Psoas muscle (tissue), 8 donors: ENCODE results near the gene PKD2. TPM values are rescaled to one million over a fixed set of nuclear protein-coding genes. Genes with fewer than 3 reads are reported as not detected.
A peak's percentile ranks its signal among the peaks of the same experiment; 100 is the strongest.

Source experiments
- ATAC-seq, 4 donors: fragments of 200-7000 bp; cut with Tn5 transposase; one replicate each; pipeline ENCODE4 v1.9.1; 2020; ENCODE audit warnings: moderate library complexity in 3 of 4, mild to moderate bottlenecking in 2 of 4
- DNase-seq, 2 donors: peaks; one replicate each; pipeline ENCODE4 v3.0.0-alpha.2; 2020
- H3K27ac ChIP-seq: fragments of 200-600 bp; one replicate; pipeline ENCODE4 v1.8.0; 2022
- H3K27me3 ChIP-seq, 3 donors: fragments of 200-600 bp in 1 of 3; one replicate each; pipeline versions ENCODE4 v1.6.1 to v1.8.0; 2013 to 2022; ENCODE audit warnings: low read length in 2 of 3, mild to moderate bottlenecking in 2 of 3, moderate library complexity in 1 of 3; ENCODE audit not compliant: insufficient read depth in 3 of 3
- H3K36me3 ChIP-seq, 2 donors: fragments of 200-600 bp in 1 of 2; one replicate each; pipeline versions ENCODE4 v1.6.1 to v1.8.0; 2013 to 2022; ENCODE audit warnings: low read depth in 1 of 2, mild to moderate bottlenecking in 1 of 2, moderate library complexity in 1 of 2; ENCODE audit not compliant: insufficient read depth in 1 of 2
- H3K4me1 ChIP-seq: fragments of 200-600 bp; one replicate; pipeline ENCODE4 v1.8.0; 2022
- H3K4me3 ChIP-seq: fragments of 200-600 bp; one replicate; pipeline ENCODE4 v1.8.0; 2022; ENCODE audit warnings: mild to moderate bottlenecking
- H3K9me3 ChIP-seq: fragments of 200-600 bp; one replicate; pipeline ENCODE4 v1.8.0; 2022
- CTCF ChIP-seq: fragments of 200-600 bp; IDR thresholded peaks from one replicate; pipeline ENCODE4 v1.8.0; 2022; ENCODE audit warnings: antibody characterized with exemption
- WGBS, 3 donors: extraction: QIAGEN DNeasy Blood & Tissue Kit; methylation state at CpG; one replicate each; pipeline versions ENCODE4 v1.1.6 to v1.1.7; 2013; 5-methylcytosine and 5-hydroxymethylcytosine counted together
- intact Hi-C, 2 donors: fragments of 100-400 bp; cut with DNase I; formaldehyde crosslinking; loops; one replicate each; pipeline versions ENCODE4 v1.11.0 to v1.14.2; 2022
- polyA plus RNA-seq, 3 donors: library from polyadenylated mRNA; stranded (reverse); fragments of 200-250 nt; gene quantifications; one replicate each; pipeline ENCODE4 v1.2.3, GENCODE V29; 2013
- total RNA-seq, 4 donors: library from RNA; stranded (reverse); fragmentation: NEBNext Ultra II Directional in 2 of 4; extraction: Animal tissue kit (Norgen Biotek cat#: 25700) in 2 of 4; gene quantifications; one replicate each; pipeline versions ENCODE4 v1.2.1 to v1.2.4, GENCODE V29; 2021 to 2023
- donor health status: healthy with polysubstance abuse.
- donor health status: DM: no; HTN: no; CAD: no; lungs with moderate emphysema.
- donor health status: Bipolar disorder and iron deficiency.
- donor health status: healthy.
- donor health status: DM: yes; HTN: yes; CAD: no.
- donor health status: DM: no; HTN: no; CAD: no.
- donor health status: DM: no; HTN: no; CAD: no.
- donor health status: DM: yes; HTN: yes; CAD: no.

PKD2 gene
- total and polyA plus RNA-seq, 7 donors = 2.1 to 8.3 (median 2.9) TPM

GRCh38 chr4:88062843-88063242 is 55.4 kb downstream of the PKD2 start:
- Histone ChIP-seq H3K4me3 (no peak overlapping the region), H3K9me3 (no peaks in the 10 kb centered on the region), H3K36me3 (peaks cover 0 to 62% of the 10 kb centered on the region in 2 donors), H3K4me1 (no peaks in the 10 kb centered on the region), H3K27me3 (no peaks in the 10 kb centered on the region), H3K27ac (no peak overlapping the region)
- no peak for DNase-seq
- WGBS, 3 donors = 96 to 98% (median 98%) methylated on average over 1 of the region's 1 CpG
- no peak for TF ChIP-seq CTCF
- peak in 3 of 4 donors; percentile 42 to 71 (median 66) for ATAC-seq
- intact Hi-C loops = no loop called here

DNA sequence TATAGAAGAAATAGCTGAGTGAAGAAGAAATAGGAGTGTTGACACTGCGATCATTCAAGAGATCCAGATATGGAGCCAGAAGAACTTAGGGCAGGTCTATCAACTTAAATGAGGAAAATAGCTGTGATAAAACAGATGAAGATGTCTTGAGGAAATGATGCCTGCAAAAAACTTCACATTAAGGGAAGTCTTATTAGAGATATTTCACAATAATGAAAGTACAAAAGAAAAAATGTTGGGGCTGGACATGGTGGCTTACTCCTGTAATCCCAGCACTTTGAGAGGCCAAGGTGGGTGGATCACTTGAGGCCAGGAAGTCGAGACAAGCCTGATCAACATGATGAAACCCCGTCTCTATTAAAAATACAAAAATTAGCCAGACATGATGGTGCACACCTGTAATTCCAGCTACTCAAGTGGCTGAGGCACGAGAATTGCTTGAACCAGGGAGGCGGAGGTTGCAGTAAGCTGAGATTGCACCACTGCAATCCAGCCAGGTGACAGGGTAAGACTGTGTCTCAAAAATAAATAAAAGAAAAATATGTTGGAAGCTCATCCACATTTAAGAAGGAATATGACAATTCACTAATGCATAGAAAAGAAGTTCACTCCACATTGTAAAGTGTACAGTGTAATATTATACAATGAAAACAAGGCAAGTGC is 56.3 kb downstream of the PKD2 start:
- intact Hi-C loops = no loop called here
- 88 to 91% (median 88%) methylated on average over 5 of the region's 5 CpGs for WGBS, 3 donors
- H3K9me3 ChIP-seq = peaks cover 8% of the 10 kb centered on the region
- no peaks in the 10 kb centered on the region for H3K4me1 ChIP-seq
- no peaks in the 10 kb centered on the region for H3K27me3 ChIP-seq
- H3K4me3 ChIP-seq = no peak overlapping the region
- ATAC-seq (no peak), DNase-seq (no peak)
- peaks cover 0 to 68% of the 10 kb centered on the region in 2 donors for H3K36me3 ChIP-seq
- no peak for TF ChIP-seq CTCF
- no peak overlapping the region for H3K27ac ChIP-seq

- TF ChIP-seq CTCF = no peak
- Histone ChIP-seq H3K4me1 (no peaks in the 10 kb centered on the region), H3K36me3 (peaks cover 0 to 74% of the 10 kb centered on the region in 2 donors), H3K27me3 (no peaks in the 10 kb centered on the region), H3K9me3 (peaks cover 8% of the 10 kb centered on the region), H3K4me3 (no peak overlapping the region), H3K27ac (no peak overlapping the region)
- WGBS, 3 donors = 85 to 96% (median 86%) methylated on average over 6 of the region's 6 CpGs
- DNase-seq (no peak), ATAC-seq (no peak)
- intact Hi-C loops = no loop called here
Observed at GRCh38 chr4:88064410-88064809, 57.0 kb downstream of the PKD2 start.

GRCh38 chr4:88070031-88070430 is 62.6 kb downstream of the PKD2 start:
- H3K27me3 ChIP-seq = no peaks in the 10 kb centered on the region
- DNase-seq (no peak), ATAC-seq (no peak)
- no peak overlapping the region for H3K27ac ChIP-seq
- no peak overlapping the region for H3K4me3 ChIP-seq
- H3K36me3 ChIP-seq = peaks cover 6 to 75% of the 10 kb centered on the region in 2 donors
- intact Hi-C loops = no loop called here
- no peaks in the 10 kb centered on the region for H3K4me1 ChIP-seq
- no peak for TF ChIP-seq CTCF
- 100% methylated on average over 1 of the region's 1 CpG for WGBS, 3 donors
- peaks cover 20% of the 10 kb centered on the region for H3K9me3 ChIP-seq

GRCh38 chr4:88075336-88075735 is 67.9 kb downstream of the PKD2 start:
- ATAC-seq (no peak), DNase-seq (no peak)
- no peak for TF ChIP-seq CTCF
- Histone ChIP-seq H3K4me3 (no peak overlapping the region), H3K9me3 (peaks cover 12% of the 10 kb centered on the region), H3K27ac (no peak overlapping the region), H3K27me3 (no peaks in the 10 kb centered on the region), H3K36me3 (peaks cover 6 to 56% of the 10 kb centered on the region in 2 donors), H3K4me1 (no peaks in the 10 kb centered on the region)
- intact Hi-C loops = no loop called here
- 71 to 73% (median 71%) methylated on average over 9 of the region's 9 CpGs for WGBS, 3 donors
